Endodermal cell (in vitro differentiated cells): Measurements from ENCODE around the gene SFR1. TPM values are rescaled to one million over a fixed set of nuclear protein-coding genes. Genes with fewer than 3 reads are reported as not detected.

Source experiments
- DNase-seq: peaks from one replicate; pipeline ENCODE4 v3.0.0-alpha.2; 2017
- H3K27ac ChIP-seq: 2 replicates; pipeline ENCODE4 v1.5.1; 2013; ENCODE audit warnings: mild to moderate bottlenecking, low read depth, low read length, moderate library complexity
- H3K27me3 ChIP-seq: 2 replicates; pipeline ENCODE4 v1.6.1; 2013; ENCODE audit warnings: mild to moderate bottlenecking, low read length, moderate library complexity; ENCODE audit not compliant: insufficient read depth, control insufficient read depth, poor library complexity, severe bottlenecking
- H3K36me3 ChIP-seq: 2 replicates; pipeline ENCODE4 v1.7.0; 2013; ENCODE audit warnings: mild to moderate bottlenecking, low read length, moderate library complexity; ENCODE audit not compliant: control insufficient read depth, insufficient read depth
- H3K4me1 ChIP-seq: one replicate; pipeline ENCODE4 v1.7.0; 2013; ENCODE audit warnings: low read length; ENCODE audit not compliant: control insufficient read depth, insufficient read depth
- H3K4me3 ChIP-seq: 2 replicates; pipeline ENCODE4 v1.5.1; 2013; ENCODE audit warnings: mild to moderate bottlenecking, low read length, moderate library complexity
- H3K9ac ChIP-seq: 2 replicates; pipeline ENCODE4 v1.6.1; 2013; ENCODE audit warnings: mild to moderate bottlenecking, low read length, moderate library complexity; ENCODE audit not compliant: poor library complexity, severe bottlenecking; ENCODE audit errors: extremely low read depth
- H3K9me3 ChIP-seq: 2 replicates; pipeline ENCODE4 v1.6.1; 2013; ENCODE audit warnings: mild to moderate bottlenecking, low read length, moderate library complexity; ENCODE audit not compliant: control insufficient read depth
- H3K27ac Mint-ChIP-seq: 2 replicates; pipeline ENCODE4 v1.8.0; 2020; ENCODE audit warnings: mixed read lengths
- H3K27me3 Mint-ChIP-seq: 2 replicates; pipeline ENCODE4 v1.8.0; 2021; ENCODE audit warnings: mild to moderate bottlenecking, mixed read lengths; ENCODE audit not compliant: insufficient read depth
- H3K36me3 Mint-ChIP-seq: 2 replicates; pipeline ENCODE4 v1.8.0; 2020; ENCODE audit warnings: low read depth, mixed read lengths
- H3K4me1 Mint-ChIP-seq: 2 replicates; pipeline ENCODE4 v1.8.0; 2020; ENCODE audit warnings: mixed read lengths
- H3K4me3 Mint-ChIP-seq: 2 replicates; pipeline ENCODE4 v1.8.0; 2020; ENCODE audit warnings: mild to moderate bottlenecking, moderate library complexity, mixed read lengths
- H3K9me3 Mint-ChIP-seq: 2 replicates; pipeline ENCODE4 v1.8.0; 2020; ENCODE audit warnings: mild to moderate bottlenecking, mixed read lengths
- CTCF ChIP-seq: fragments of 200-600 bp; sonication (generic); conservative IDR thresholded peaks from 2 replicates; pipeline ENCODE4 v1.5.0; 2021; ENCODE audit warnings: antibody characterized with exemption, mild to moderate bottlenecking
- WGBS, 2 experiments: methylation state at CpG; one replicate each; pipeline versions ENCODE4 v1.1.5 to v1.1.7; 2013; ENCODE audit warnings: missing lambda C conversion rate in 2 of 2, mixed read lengths in 1 of 2; ENCODE audit not compliant: insufficient coverage in 1 of 2, insufficient read length in 1 of 2; 5-methylcytosine and 5-hydroxymethylcytosine counted together
- total RNA-seq, 2 donors: library from RNA; stranded (reverse); fragmentation: NEBNext Ultra II Directional in 1 of 2; extraction: Animal tissue kit (Norgen Biotek cat#: 25700) in 1 of 2; gene quantifications; 2 replicates in 1 of 2; 3 replicates in 1 of 2; pipeline ENCODE4 v1.2.1, GENCODE V29; 2021

Gene SFR1
- total RNA-seq, 2 donors from 2014 or later = 9.2 to 12.0 TPM

GRCh38 chr10:104128214-104128613, 6.2 kb downstream of the SFR1 start:
- no peak for DNase-seq
- Histone ChIP-seq H3K36me3 (no peaks in the 10 kb centered on the region), H3K27ac (no peak overlapping the region), H3K9me3 (no peaks in the 10 kb centered on the region), H3K4me3 (no peak overlapping the region), H3K9ac (no peak overlapping the region), H3K4me1 (peaks cover 7% of the 10 kb centered on the region), H3K27me3 (no peaks in the 10 kb centered on the region)
- TF ChIP-seq CTCF = no peak
- no peak overlapping the region for H3K27ac Mint-ChIP-seq
- H3K27me3 Mint-ChIP-seq = no peaks in the 10 kb centered on the region
- H3K4me3 Mint-ChIP-seq = no peak overlapping the region
- peaks cover 11% of the 10 kb centered on the region for H3K36me3 Mint-ChIP-seq
- WGBS, 2 experiments = 93 to 100% methylated on average over 1 to 2 of the region's 2 CpGs
- H3K4me1 Mint-ChIP-seq = peaks cover 15% of the 10 kb centered on the region
- no peaks in the 10 kb centered on the region for H3K9me3 Mint-ChIP-seq

GRCh38 chr10:104130041-104130440, 8.1 kb downstream of the SFR1 start:
- Histone ChIP-seq H3K36me3 (no peaks in the 10 kb centered on the region), H3K9me3 (no peaks in the 10 kb centered on the region), H3K27me3 (no peaks in the 10 kb centered on the region), H3K4me1 (peaks cover 7% of the 10 kb centered on the region), H3K4me3 (no peak overlapping the region), H3K9ac (no peak overlapping the region), H3K27ac (no peak overlapping the region)
- 85 to 95% methylated on average over 3 of the region's 3 CpGs for WGBS, 2 experiments
- TF ChIP-seq CTCF = no peak
- Mint-ChIP-seq H3K27ac (no peak overlapping the region), H3K4me3 (no peak overlapping the region), H3K27me3 (no peaks in the 10 kb centered on the region), H3K36me3 (peaks cover 11% of the 10 kb centered on the region), H3K9me3 (no peaks in the 10 kb centered on the region), H3K4me1 (peaks cover 8% of the 10 kb centered on the region)
- DNase-seq = no peak

GRCh38 chr10:104138131-104138530, 16.2 kb downstream of the SFR1 start:
- 93 to 94% methylated on average over 3 to 6 of the region's 6 CpGs for WGBS, 2 experiments
- Mint-ChIP-seq H3K9me3 (no peaks in the 10 kb centered on the region), H3K4me3 (no peak overlapping the region), H3K36me3 (no peaks in the 10 kb centered on the region), H3K4me1 (peaks cover 5% of the 10 kb centered on the region), H3K27me3 (no peaks in the 10 kb centered on the region), H3K27ac (no peak overlapping the region)
- no peaks in the 10 kb centered on the region for H3K36me3 ChIP-seq
- no peak overlapping the region for H3K27ac ChIP-seq
- H3K4me3 ChIP-seq = no peak overlapping the region
- no peak for DNase-seq
- H3K9me3 ChIP-seq = no peaks in the 10 kb centered on the region
- H3K27me3 ChIP-seq = no peaks in the 10 kb centered on the region
- H3K9ac ChIP-seq = no peak overlapping the region
- no peak for TF ChIP-seq CTCF
- H3K4me1 ChIP-seq = no peaks in the 10 kb centered on the region
